ENCODE data around the gene MAP2K5.
"Not testable (repeated sequence)": the region's sequence is repeated elsewhere in the genome, so short reads cannot be mapped to it uniquely, and the experiment has no call there.

MAP2K5 gene

GRCh38 chr15:67601073-67601472 lies 58.6 kb downstream of the MAP2K5 start:
- DNase-seq (ENCODE audit: low spot score) = no peak

GRCh38 chr15:67603063-67603462 lies 60.6 kb downstream of the MAP2K5 start:
- no peak for DNase-seq (ENCODE audit: low spot score)

- no peak for DNase-seq (ENCODE audit: low spot score)
These were observed 63.4 kb downstream of the MAP2K5 start for GRCh38 chr15:67605871-67606270.

GRCh38 chr15:67606742-67607141 lies 64.2 kb downstream of the MAP2K5 start:
- no peak for DNase-seq (ENCODE audit: low spot score)

- DNase-seq (ENCODE audit: low spot score) = no peak
These were observed 64.8 kb downstream of the MAP2K5 start for GRCh38 chr15:67607329-67607728.

- no peak for DNase-seq (ENCODE audit: low spot score)
These were observed 65.6 kb downstream of the MAP2K5 start for GRCh38 chr15:67607959-67608637.

- DNase-seq (ENCODE audit: low spot score) = no peak
These were observed 66.1 kb downstream of the MAP2K5 start for GRCh38 chr15:67608638-67608959.

- no peak for DNase-seq (ENCODE audit: low spot score)
These were observed 69.2 kb downstream of the MAP2K5 start for GRCh38 chr15:67611370-67612369.

GRCh38 chr15:67613211-67613610 lies 70.7 kb downstream of the MAP2K5 start:
- no peak for DNase-seq (ENCODE audit: low spot score)

GRCh38 chr15:67613708-67614107 lies 71.2 kb downstream of the MAP2K5 start:
- DNase-seq (ENCODE audit: low spot score) = no peak

- DNase-seq (ENCODE audit: low spot score) = not testable (repeated sequence)
These were observed 72.6 kb downstream of the MAP2K5 start for GRCh38 chr15:67615131-67615534.

GRCh38 chr15:67618297-67618696 lies 75.8 kb downstream of the MAP2K5 start:
- DNase-seq (ENCODE audit: low spot score) = no peak

GRCh38 chr15:67622110-67622509 lies 79.6 kb downstream of the MAP2K5 start:
- DNase-seq (ENCODE audit: low spot score) = no peak

- DNase-seq (ENCODE audit: low spot score) = no peak
These were observed 89.8 kb downstream of the MAP2K5 start for GRCh38 chr15:67632261-67632660.

- DNase-seq (ENCODE audit: low spot score) = not testable (repeated sequence)
These were observed 93.4 kb downstream of the MAP2K5 start for GRCh38 chr15:67635950-67636349.

GRCh38 chr15:67639591-67639990 lies 97.1 kb downstream of the MAP2K5 start:
- no peak for DNase-seq (ENCODE audit: low spot score)

- no peak for DNase-seq (ENCODE audit: low spot score)
These were observed 99.0 kb downstream of the MAP2K5 start for GRCh38 chr15:67641453-67641852.

- DNase-seq (ENCODE audit: low spot score) = no peak
These were observed 104.3 kb downstream of the MAP2K5 start for GRCh38 chr15:67646847-67647246.

GRCh38 chr15:67652586-67652985 lies 110.1 kb downstream of the MAP2K5 start:
- no peak for DNase-seq (ENCODE audit: low spot score)

GRCh38 chr15:67660446-67660845 lies 117.9 kb downstream of the MAP2K5 start:
- DNase-seq (ENCODE audit: low spot score) = no peak

- DNase-seq (ENCODE audit: low spot score) = no peak
These were observed 118.5 kb downstream of the MAP2K5 start for GRCh38 chr15:67660874-67661606.

- DNase-seq (ENCODE audit: low spot score) = no peak
These were observed 128.3 kb downstream of the MAP2K5 start for GRCh38 chr15:67670647-67671305.

Data from activated CD4-positive, alpha-beta T cell treated with anti-CD3 and anti-CD28 coated beads, Interleukin-2, Interleukin-4, amounts not matched to agents 100 ng/mL and 50 ng/mL, durations not matched to agents 16 hours and 8 hours (primary cell).